ENCODE results near the gene ZNF695. TPM values are rescaled to one million over a fixed set of nuclear protein-coding genes. Genes with fewer than 3 reads are reported as not detected.

ZNF695 gene
- total RNA-seq, 1 experiment from 2014 or later = 19.6 TPM

GRCh38 chr1:246987083-246987690, 20.7 kb downstream of the ZNF695 start:
- no peaks in the 10 kb centered on the region for H3K4me1 Mint-ChIP-seq (ENCODE audit: low read depth, unreplicated experiment)
- no peak overlapping the region for H3K27ac Mint-ChIP-seq (ENCODE audit: unreplicated experiment)
- H3K36me3 Mint-ChIP-seq (ENCODE audit: insufficient read depth, unreplicated experiment) = peaks cover 48% of the 10 kb centered on the region
- CTCF ChIA-PET = no interaction called here
- intact Hi-C loops (cut with micrococcal nuclease; ENCODE audit: unreplicated experiment) = no loop called here
- no peaks in the 10 kb centered on the region for H3K27me3 Mint-ChIP-seq (ENCODE audit: unreplicated experiment)
- no peak overlapping the region for H3K4me3 Mint-ChIP-seq (ENCODE audit: low read depth, unreplicated experiment)
- H3K9me3 Mint-ChIP-seq (ENCODE audit: low read depth, unreplicated experiment) = peaks cover 26% of the 10 kb centered on the region
- no peak for DNase-seq
- BruUV-seq (replicated peaks) = TSS peak; percentile 3
- TF ChIP-seq CTCF (IDR thresholded peaks at IDR 0.05; ENCODE audit: unreplicated experiment) = no peak

- BruUV-seq (replicated peaks) = no TSS peak
- no peak for DNase-seq
- peak overlapping the region; percentile 10 for H3K27ac Mint-ChIP-seq (ENCODE audit: unreplicated experiment)
- peaks cover 35% of the 10 kb centered on the region for H3K36me3 Mint-ChIP-seq (ENCODE audit: insufficient read depth, unreplicated experiment)
- H3K4me3 Mint-ChIP-seq (ENCODE audit: low read depth, unreplicated experiment) = no peak overlapping the region
- no peaks in the 10 kb centered on the region for H3K27me3 Mint-ChIP-seq (ENCODE audit: unreplicated experiment)
- H3K4me1 Mint-ChIP-seq (ENCODE audit: low read depth, unreplicated experiment) = no peaks in the 10 kb centered on the region
- no peak for TF ChIP-seq CTCF (IDR thresholded peaks at IDR 0.05; ENCODE audit: unreplicated experiment)
- peaks cover 31% of the 10 kb centered on the region for H3K9me3 Mint-ChIP-seq (ENCODE audit: low read depth, unreplicated experiment)
- intact Hi-C loops (cut with micrococcal nuclease; ENCODE audit: unreplicated experiment) = no loop called here
- CTCF ChIA-PET = no interaction called here
These were observed 29.1 kb downstream of the ZNF695 start for GRCh38 chr1:246978785-246979184.

GRCh38 chr1:246978281-246978680, 29.6 kb downstream of the ZNF695 start:
- no peaks in the 10 kb centered on the region for H3K4me1 Mint-ChIP-seq (ENCODE audit: low read depth, unreplicated experiment)
- peaks cover 30% of the 10 kb centered on the region for H3K36me3 Mint-ChIP-seq (ENCODE audit: insufficient read depth, unreplicated experiment)
- no peak overlapping the region for H3K27ac Mint-ChIP-seq (ENCODE audit: unreplicated experiment)
- peaks cover 31% of the 10 kb centered on the region for H3K9me3 Mint-ChIP-seq (ENCODE audit: low read depth, unreplicated experiment)
- intact Hi-C loops (cut with micrococcal nuclease; ENCODE audit: unreplicated experiment) = no loop called here
- no peak for DNase-seq
- H3K27me3 Mint-ChIP-seq (ENCODE audit: unreplicated experiment) = no peaks in the 10 kb centered on the region
- no TSS peak for BruUV-seq (replicated peaks)
- H3K4me3 Mint-ChIP-seq (ENCODE audit: low read depth, unreplicated experiment) = no peak overlapping the region
- CTCF ChIA-PET = no interaction called here
- no peak for TF ChIP-seq CTCF (IDR thresholded peaks at IDR 0.05; ENCODE audit: unreplicated experiment)

GRCh38 chr1:246971969-246972368, 35.9 kb downstream of the ZNF695 start:
- no peaks in the 10 kb centered on the region for H3K27me3 Mint-ChIP-seq (ENCODE audit: unreplicated experiment)
- intact Hi-C loops (cut with micrococcal nuclease; ENCODE audit: unreplicated experiment) = no loop called here
- DNase-seq = no peak
- no peak for TF ChIP-seq CTCF (IDR thresholded peaks at IDR 0.05; ENCODE audit: unreplicated experiment)
- H3K27ac Mint-ChIP-seq (ENCODE audit: unreplicated experiment) = no peak overlapping the region
- H3K4me1 Mint-ChIP-seq (ENCODE audit: low read depth, unreplicated experiment) = no peaks in the 10 kb centered on the region
- H3K9me3 Mint-ChIP-seq (ENCODE audit: low read depth, unreplicated experiment) = peaks cover 36% of the 10 kb centered on the region
- BruUV-seq (replicated peaks) = no TSS peak
- no peak overlapping the region for H3K4me3 Mint-ChIP-seq (ENCODE audit: low read depth, unreplicated experiment)
- CTCF ChIA-PET = no interaction called here
- peaks cover 4% of the 10 kb centered on the region for H3K36me3 Mint-ChIP-seq (ENCODE audit: insufficient read depth, unreplicated experiment)
